GM23248 (cell line): ENCODE results near the gene GLI1. TPM values are rescaled to one million over a fixed set of nuclear protein-coding genes. Genes with fewer than 3 reads are reported as not detected.
A peak's percentile ranks its signal among the peaks of the same experiment; 100 is the strongest.

Source experiments
- DNase-seq: peaks from one replicate; pipeline ENCODE4 v3.0.0-alpha.2; 2015
- H2AFZ ChIP-seq: fragments of 200-600 bp; sonication (generic); 2 replicates; pipeline ENCODE4 v1.6.1; 2016; ENCODE audit warnings: antibody characterized with exemption
- H3F3A ChIP-seq: fragments of 200-600 bp; sonication (generic); 2 replicates; pipeline ENCODE4 v1.6.1; 2016; ENCODE audit warnings: mild to moderate bottlenecking, antibody characterized with exemption, mixed run types; ENCODE audit not compliant: insufficient read depth
- H3K27ac ChIP-seq: fragments of 200-600 bp; sonication (generic); 2 replicates; pipeline ENCODE4 v1.5.1; 2016; ENCODE audit warnings: mild to moderate bottlenecking
- H3K27me3 ChIP-seq: fragments of 200-600 bp; sonication (generic); replicated peaks from 2 replicates; pipeline ENCODE4 v1.6.1; 2016; ENCODE audit warnings: mild to moderate bottlenecking; ENCODE audit not compliant: insufficient read depth
- H3K36me3 ChIP-seq: fragments of 200-600 bp; sonication (generic); 2 replicates; pipeline ENCODE4 v1.6.1; 2016; ENCODE audit warnings: low read depth, mild to moderate bottlenecking
- H3K4me1 ChIP-seq: fragments of 200-600 bp; sonication (generic); 2 replicates; pipeline ENCODE4 v1.6.1; 2016; ENCODE audit warnings: mild to moderate bottlenecking; ENCODE audit not compliant: insufficient read depth
- H3K4me2 ChIP-seq: fragments of 200-600 bp; sonication (generic); one replicate; pipeline ENCODE4 v1.6.1; 2016; ENCODE audit warnings: mild to moderate bottlenecking; ENCODE audit not compliant: unreplicated experiment
- H3K4me3 ChIP-seq: fragments of 200-600 bp; sonication (generic); 2 replicates; pipeline ENCODE4 v1.5.1; 2016; ENCODE audit warnings: mild to moderate bottlenecking
- H3K79me2 ChIP-seq: fragments of 200-600 bp; sonication (generic); 2 replicates; pipeline ENCODE4 v1.6.1; 2016; ENCODE audit warnings: mild to moderate bottlenecking; ENCODE audit not compliant: insufficient read depth
- H3K9ac ChIP-seq: fragments of 200-600 bp; sonication (generic); 2 replicates; pipeline ENCODE4 v1.6.1; 2016; ENCODE audit warnings: mild to moderate bottlenecking
- H3K9me2 ChIP-seq: fragments of 200-600 bp; sonication (generic); 2 replicates; pipeline ENCODE4 v1.6.1; 2016; ENCODE audit warnings: mixed run types, mild to moderate bottlenecking, moderate library complexity; ENCODE audit not compliant: insufficient read depth
- H3K9me3 ChIP-seq: fragments of 200-600 bp; sonication (generic); one replicate; pipeline ENCODE4 v1.6.1; 2017; ENCODE audit warnings: low read depth
- H4K20me1 ChIP-seq: fragments of 200-600 bp; sonication (generic); 2 replicates; pipeline ENCODE4 v1.6.0; 2016; ENCODE audit not compliant: insufficient read depth
- EZH2 ChIP-seq: fragments of 200-600 bp; sonication (generic); IDR thresholded peaks from 2 replicates; pipeline ENCODE4 v1.6.1; 2018; ENCODE audit warnings: antibody characterized with exemption, mild to moderate bottlenecking; ENCODE audit not compliant: insufficient read depth, poor library complexity, severe bottlenecking
- EZH2phosphoT487 ChIP-seq: fragments of 200-600 bp; sonication (generic); IDR thresholded peaks from 2 replicates; pipeline ENCODE4 v1.6.1; 2018; ENCODE audit warnings: antibody characterized with exemption, moderate library complexity, mild to moderate bottlenecking, low read depth; ENCODE audit not compliant: insufficient read depth
- WGBS, 2 experiments: methylation state at CpG; one replicate each; pipeline ENCODE4 v1.1.6; 2015 to 2017; ENCODE audit warnings: low lambda C conversion rate in 2 of 2, low coverage in 1 of 2; ENCODE audit errors: missing lambda C conversion rate in 2 of 2; 5-methylcytosine and 5-hydroxymethylcytosine counted together
- in situ Hi-C: fragments of 300-500 bp; cut with MboI; formaldehyde crosslinking; loops from 2 replicates; pipeline ENCODE4 v1.15.0; 2020
- polyA plus RNA-seq: library from polyadenylated mRNA; unstranded; fragments of >200 nt; fragmentation: Nextera tagmentation; extraction: Ambion mirVana; gene quantifications from 2 replicates; pipeline ENCODE4 v1.2.1, GENCODE V29; 2016
- total RNA-seq: library from RNA; depleted of rRNA; stranded (reverse); fragments of >200 nt; shearing (Covaris generic); gene quantifications from 2 replicates; pipeline ENCODE4 v1.2.3, GENCODE V29; 2014

GLI1 gene
- total and polyA plus RNA-seq, 2 experiments from 2014 or later = 1.0 to 1.8 TPM

GRCh38 chr12:57450057-57450456, 9.5 kb upstream of the GLI1 start:
- in situ Hi-C loops = no loop called here
- Histone ChIP-seq H3K4me1 (peaks cover 29% of the 10 kb centered on the region), H4K20me1 (no peaks in the 10 kb centered on the region), H3K9ac (no peak overlapping the region), H2AFZ (no peak overlapping the region), H3K9me2 (no peaks in the 10 kb centered on the region), H3K4me3 (no peak overlapping the region), H3K9me3 (no peaks in the 10 kb centered on the region), H3F3A (peaks cover 11% of the 10 kb centered on the region; the same call in 1 of the 2 replicates), H3K4me2 (no peak overlapping the region), H3K27me3 (no peaks in the 10 kb centered on the region), H3K27ac (no peak overlapping the region), H3K79me2 (no peaks in the 10 kb centered on the region), H3K36me3 (no peaks in the 10 kb centered on the region)
- TF ChIP-seq EZH2 (no peak), EZH2phosphoT487 (no peak)
- 94 to 97% methylated on average over 3 of the region's 3 CpGs for WGBS, 2 experiments
- no peak for DNase-seq

DNA sequence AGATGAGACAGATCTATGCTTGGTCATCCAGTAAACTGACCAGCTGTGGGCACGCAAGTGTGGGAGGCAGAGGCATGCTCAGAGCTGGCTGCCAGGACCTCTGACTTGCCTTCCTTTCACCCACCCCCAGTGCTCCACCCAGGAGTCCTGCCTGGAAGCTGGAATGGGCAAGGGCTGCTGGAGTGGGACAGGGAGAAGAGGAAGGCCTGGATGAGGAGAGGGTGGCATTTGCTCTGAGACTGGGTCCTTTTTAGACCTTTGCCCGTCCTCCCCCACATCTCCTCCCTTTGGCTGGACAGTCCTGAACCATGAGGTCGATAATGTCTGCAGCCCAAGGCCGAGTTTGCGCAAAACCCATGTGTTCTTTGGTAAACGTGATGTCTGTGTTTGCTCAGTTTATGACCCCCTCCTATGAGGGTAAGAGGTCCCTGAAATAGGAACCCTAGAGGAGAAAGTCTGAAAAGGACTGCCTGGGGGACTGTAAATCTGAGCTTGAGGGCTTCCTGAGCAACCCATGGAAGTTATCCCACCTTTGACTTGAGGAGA, 8.3 kb upstream of the GLI1 start:
- H3K79me2 ChIP-seq = no peaks in the 10 kb centered on the region
- H3K36me3 ChIP-seq = no peaks in the 10 kb centered on the region
- H3F3A ChIP-seq = peaks cover 11% of the 10 kb centered on the region; the same call in 1 of the 2 replicates
- H3K9me2 ChIP-seq = no peaks in the 10 kb centered on the region
- peak overlapping the region; percentile 39 for H3K4me2 ChIP-seq
- in situ Hi-C loops = no loop called here
- TF ChIP-seq EZH2phosphoT487 = no peak
- DNase-seq = peak; percentile 74
- no peaks in the 10 kb centered on the region for H3K9me3 ChIP-seq
- peak overlapping the region; percentile 32 for H3K9ac ChIP-seq
- no peak overlapping the region for H3K4me3 ChIP-seq
- H4K20me1 ChIP-seq = no peaks in the 10 kb centered on the region
- peaks cover 30% of the 10 kb centered on the region for H3K4me1 ChIP-seq
- peak overlapping the region; percentile 36; the same call in 1 of the 2 replicates for H2AFZ ChIP-seq
- H3K27ac ChIP-seq = peak overlapping the region; percentile 90
- WGBS, 2 experiments = 52 to 57% methylated on average over 6 of the region's 6 CpGs
- no peaks in the 10 kb centered on the region for H3K27me3 ChIP-seq

GRCh38 chr12:57452181-57452936, 7.2 kb upstream of the GLI1 start:
- peak overlapping the region; percentile 40 for H2AFZ ChIP-seq
- H3K27ac ChIP-seq = peak overlapping the region; percentile 90
- peaks cover 11% of the 10 kb centered on the region; the same call in 1 of the 2 replicates for H3F3A ChIP-seq
- H3K9ac ChIP-seq = peak overlapping the region; percentile 74
- no peaks in the 10 kb centered on the region for H4K20me1 ChIP-seq
- H3K79me2 ChIP-seq = no peaks in the 10 kb centered on the region
- in situ Hi-C loops = no loop called here
- no peaks in the 10 kb centered on the region for H3K36me3 ChIP-seq
- H3K4me3 ChIP-seq = no peak overlapping the region
- H3K4me2 ChIP-seq = peak overlapping the region; percentile 39
- H3K9me2 ChIP-seq = no peaks in the 10 kb centered on the region
- H3K9me3 ChIP-seq = no peaks in the 10 kb centered on the region
- peaks cover 30% of the 10 kb centered on the region for H3K4me1 ChIP-seq
- no peak for TF ChIP-seq EZH2phosphoT487
- TF ChIP-seq EZH2 = no peak
- WGBS, 2 experiments = 3 to 11% methylated on average over 8 to 9 of the region's 9 CpGs
- H3K27me3 ChIP-seq = no peaks in the 10 kb centered on the region
- peak; percentile 93 for DNase-seq

GRCh38 chr12:57452937-57453509, 6.6 kb upstream of the GLI1 start:
- 23% methylated on average over 7 of the region's 7 CpGs for WGBS, 2 experiments
- Histone ChIP-seq H3K36me3 (no peaks in the 10 kb centered on the region), H3K27me3 (no peaks in the 10 kb centered on the region), H2AFZ (peak overlapping the region; percentile 40), H3K27ac (peak overlapping the region; percentile 90), H3K9ac (peak overlapping the region; percentile 74), H3K4me2 (peak overlapping the region; percentile 39), H4K20me1 (no peaks in the 10 kb centered on the region), H3K79me2 (no peaks in the 10 kb centered on the region), H3K4me1 (peaks cover 34% of the 10 kb centered on the region), H3K9me2 (no peaks in the 10 kb centered on the region), H3K4me3 (no peak overlapping the region), H3K9me3 (no peaks in the 10 kb centered on the region), H3F3A (peaks cover 11% of the 10 kb centered on the region; the same call in 1 of the 2 replicates)
- TF ChIP-seq EZH2phosphoT487 (no peak), EZH2 (no peak)
- in situ Hi-C loops = no loop called here
- peak; percentile 89 for DNase-seq
